H9 (cell line): Measurements from ENCODE around the gene CTNNA3. TPM values are rescaled to one million over a fixed set of nuclear protein-coding genes. Genes with fewer than 3 reads are reported as not detected.

Source experiments
- DNase-seq: peaks from one replicate; pipeline ENCODE4 v3.0.0-alpha.2; 2017
- H2AFZ ChIP-seq: one replicate; pipeline ENCODE4 v1.6.1; 2013; ENCODE audit warnings: mild to moderate bottlenecking, low read length, control low read depth, moderate library complexity
- H2AK5ac ChIP-seq: 2 replicates; pipeline ENCODE4 v1.6.1; 2013; ENCODE audit warnings: low read length, control low read depth, mixed read lengths; ENCODE audit not compliant: insufficient read length
- H2BK120ac ChIP-seq: one replicate; pipeline ENCODE4 v1.6.1; 2013; ENCODE audit warnings: low read depth, mild to moderate bottlenecking, low read length, control low read depth, inconsistent platforms; ENCODE audit not compliant: poor library complexity, severe bottlenecking
- H2BK12ac ChIP-seq: 2 replicates; pipeline ENCODE4 v1.6.1; 2013; ENCODE audit warnings: low read length, control low read depth, mixed read lengths, low read depth; ENCODE audit not compliant: insufficient read length
- H2BK15ac ChIP-seq: 2 replicates; pipeline ENCODE4 v1.6.1; 2013; ENCODE audit warnings: low read depth, low read length, control low read depth
- H2BK20ac ChIP-seq: one replicate; pipeline ENCODE4 v1.6.1; 2013; ENCODE audit warnings: low read depth, mild to moderate bottlenecking, low read length, control low read depth, inconsistent platforms; ENCODE audit not compliant: poor library complexity, severe bottlenecking
- H2BK5ac ChIP-seq: 2 replicates; pipeline ENCODE4 v1.6.1; 2013; ENCODE audit warnings: low read length, control low read depth, mixed read lengths; ENCODE audit not compliant: insufficient read length
- H3K14ac ChIP-seq: 2 replicates; pipeline ENCODE4 v1.6.1; 2013; ENCODE audit warnings: low read length, control low read depth; ENCODE audit not compliant: insufficient read depth
- H3K18ac ChIP-seq: 2 replicates; pipeline ENCODE4 v1.6.1; 2013; ENCODE audit warnings: low read depth, mild to moderate bottlenecking, mixed read lengths, low read length, control low read depth; ENCODE audit not compliant: insufficient read length
- H3K23ac ChIP-seq: 2 replicates; pipeline ENCODE4 v1.6.1; 2013; ENCODE audit warnings: low read length, control low read depth, mixed read lengths, low read depth; ENCODE audit not compliant: insufficient read length
- H3K23me2 ChIP-seq: 2 replicates; pipeline ENCODE4 v1.6.1; 2013; ENCODE audit warnings: low read depth, mild to moderate bottlenecking, mixed read lengths, low read length, control low read depth; ENCODE audit not compliant: insufficient read length, poor library complexity, severe bottlenecking
- H3K27ac ChIP-seq: 2 replicates; pipeline ENCODE4 v1.5.1; 2013; ENCODE audit warnings: low read length, control low read depth, mixed read lengths, low read depth; ENCODE audit not compliant: insufficient read length
- H3K27me3 ChIP-seq: 2 replicates; pipeline ENCODE4 v1.6.1; 2013; ENCODE audit warnings: low read length, control low read depth, inconsistent platforms; ENCODE audit not compliant: insufficient read depth
- H3K4ac ChIP-seq: 2 replicates; pipeline ENCODE4 v1.6.1; 2013; ENCODE audit warnings: low read depth, mild to moderate bottlenecking, control low read depth, inconsistent platforms, low read length, moderate library complexity
- H3K4me1 ChIP-seq: 2 replicates; pipeline ENCODE4 v1.6.1; 2013; ENCODE audit warnings: low read length, control low read depth, inconsistent platforms; ENCODE audit not compliant: insufficient read depth
- H3K4me2 ChIP-seq: 2 replicates; pipeline ENCODE4 v1.6.1; 2013; ENCODE audit warnings: low read length, control low read depth, mixed read lengths; ENCODE audit not compliant: insufficient read length, insufficient read depth
- H3K56ac ChIP-seq: 2 replicates; pipeline ENCODE4 v1.6.1; 2013; ENCODE audit warnings: low read depth, mild to moderate bottlenecking, mixed read lengths, low read length, control low read depth; ENCODE audit not compliant: insufficient read length
- H3K79me1 ChIP-seq: 2 replicates; pipeline ENCODE4 v1.6.1; 2013; ENCODE audit warnings: low read depth, mild to moderate bottlenecking, moderate library complexity, low read length, control low read depth, inconsistent platforms; ENCODE audit not compliant: insufficient read depth, poor library complexity, severe bottlenecking
- H3K79me2 ChIP-seq: 2 replicates; pipeline ENCODE4 v1.6.1; 2013; ENCODE audit warnings: low read length, control low read depth, inconsistent platforms; ENCODE audit not compliant: insufficient read depth
- H3K9ac ChIP-seq: 2 replicates; pipeline ENCODE4 v1.6.1; 2013; ENCODE audit warnings: low read length, control low read depth, mixed read lengths; ENCODE audit not compliant: insufficient read length; ENCODE audit errors: extremely low read depth
- H3K9me3 ChIP-seq: one replicate; pipeline ENCODE4 v1.6.1; 2013; ENCODE audit warnings: low read depth, low read length, inconsistent platforms; ENCODE audit not compliant: control insufficient read depth
- H3T11ph ChIP-seq: one replicate; pipeline ENCODE4 v1.6.1; 2013; ENCODE audit warnings: mild to moderate bottlenecking, low read length, control low read depth, inconsistent platforms
- H4K20me1 ChIP-seq: one replicate; pipeline ENCODE4 v1.6.1; 2013; ENCODE audit not compliant: control insufficient read depth, insufficient read length, insufficient read depth
- H4K5ac ChIP-seq: 2 replicates; pipeline ENCODE4 v1.6.1; 2013; ENCODE audit warnings: low read depth, mild to moderate bottlenecking, mixed read lengths, low read length, control low read depth; ENCODE audit not compliant: insufficient read length
- H4K8ac ChIP-seq: replicated peaks from 2 replicates; pipeline ENCODE4 v1.6.1; 2013; ENCODE audit warnings: low read length, control low read depth, mixed read lengths, low read depth; ENCODE audit not compliant: insufficient read length
- H4K91ac ChIP-seq: 2 replicates; pipeline ENCODE4 v1.6.1; 2013; ENCODE audit warnings: low read depth, mild to moderate bottlenecking, moderate library complexity, mixed read lengths, low read length, control low read depth; ENCODE audit not compliant: insufficient read length
- H3K27ac Mint-ChIP-seq, 3 experiments: 2 replicates in 2 of 3; 3 replicates in 1 of 3; pipeline ENCODE4 v1.8.0; 2020 to 2021; ENCODE audit warnings: mixed read lengths in 3 of 3, mild to moderate bottlenecking in 1 of 3, moderate library complexity in 1 of 3
- H3K27me3 Mint-ChIP-seq: 2 replicates; pipeline ENCODE4 v1.8.0; 2021; ENCODE audit warnings: low read depth, mild to moderate bottlenecking, moderate library complexity, mixed read lengths
- H3K36me3 Mint-ChIP-seq, 3 experiments: 2 replicates in 2 of 3; 3 replicates in 1 of 3; pipeline ENCODE4 v1.8.0; 2020 to 2021; ENCODE audit warnings: low read depth in 3 of 3, mixed read lengths in 3 of 3; ENCODE audit not compliant: insufficient read depth in 1 of 3
- H3K4me1 Mint-ChIP-seq, 2 experiments: 2 replicates each; pipeline ENCODE4 v1.8.0; 2020; ENCODE audit warnings: mixed read lengths in 2 of 2
- H3K4me3 Mint-ChIP-seq, 2 experiments: 2 replicates in 1 of 2; 3 replicates in 1 of 2; pipeline ENCODE4 v1.8.0; 2020 to 2021; ENCODE audit warnings: mild to moderate bottlenecking in 2 of 2, mixed read lengths in 2 of 2, moderate library complexity in 1 of 2
- H3K9me3 Mint-ChIP-seq, 2 experiments: 2 replicates in 1 of 2; 3 replicates in 1 of 2; pipeline ENCODE4 v1.8.0; 2020; ENCODE audit warnings: mild to moderate bottlenecking in 2 of 2, mixed read lengths in 2 of 2, moderate library complexity in 1 of 2
- WGBS: extraction: QIAGEN DNeasy Blood & Tissue Kit; methylation state at CpG from one replicate; pipeline ENCODE4 v1.1.7; 2013; ENCODE audit warnings: missing lambda C conversion rate, low lambda C conversion rate, mixed read lengths; ENCODE audit not compliant: insufficient read length; ENCODE audit errors: extremely low coverage; 5-methylcytosine and 5-hydroxymethylcytosine counted together
- total RNA-seq: library from RNA; stranded (reverse); gene quantifications from 2 replicates; pipeline ENCODE4 v1.2.1, GENCODE V29; 2021
- TF ChIP-seq, protein P1 (sequence below): fragments of 200-600 bp; sonication (generic); conservative IDR thresholded peaks from 3 replicates; pipeline ENCODE4 v1.8.0; 2021; ENCODE audit warnings: antibody characterized with exemption, mild to moderate bottlenecking

CTNNA3 gene
- total RNA-seq, 1 experiment from 2014 or later, result 3.3 TPM

- Mint-ChIP-seq H3K4me3 (no peak overlapping the region), H3K4me1 (no peaks in the 10 kb centered on the region), H3K36me3 (peaks cover 0 to 3% (median 0%) of the 10 kb centered on the region in 3 experiments; a peak in 1 of 7 replicates), H3K9me3 (peaks cover 0 to 4% of the 10 kb centered on the region in 2 experiments; a peak in 1 of 5 replicates), H3K27me3 (no peaks in the 10 kb centered on the region), H3K27ac (no peak overlapping the region)
- Histone ChIP-seq H3K79me1 (no peaks in the 10 kb centered on the region), H3K18ac (no peak overlapping the region), H3K9ac (no peak overlapping the region), H2AK5ac (no peak overlapping the region), H3K23ac (no peak overlapping the region), H3T11ph (no peak overlapping the region), H4K8ac (no peak overlapping the region), H4K20me1 (no peaks in the 10 kb centered on the region), H2BK120ac (no peak overlapping the region), H2BK5ac (no peak overlapping the region), H2BK12ac (no peak overlapping the region), H3K79me2 (no peaks in the 10 kb centered on the region), H3K27ac (no peak overlapping the region), H3K27me3 (no peaks in the 10 kb centered on the region), H2BK20ac (no peak overlapping the region), H2BK15ac (no peak overlapping the region), H4K5ac (no peak overlapping the region), H3K23me2 (no peaks in the 10 kb centered on the region), H4K91ac (no peak overlapping the region), H3K4ac (no peak overlapping the region), H2AFZ (no peak overlapping the region), H3K14ac (no peak overlapping the region), H3K9me3 (no peaks in the 10 kb centered on the region), H3K56ac (no peak overlapping the region), H3K4me1 (no peaks in the 10 kb centered on the region; the same call in 1 of the 2 replicates), H3K4me2 (no peak overlapping the region)
- no peak for DNase-seq
- TF ChIP-seq, protein P1, sequence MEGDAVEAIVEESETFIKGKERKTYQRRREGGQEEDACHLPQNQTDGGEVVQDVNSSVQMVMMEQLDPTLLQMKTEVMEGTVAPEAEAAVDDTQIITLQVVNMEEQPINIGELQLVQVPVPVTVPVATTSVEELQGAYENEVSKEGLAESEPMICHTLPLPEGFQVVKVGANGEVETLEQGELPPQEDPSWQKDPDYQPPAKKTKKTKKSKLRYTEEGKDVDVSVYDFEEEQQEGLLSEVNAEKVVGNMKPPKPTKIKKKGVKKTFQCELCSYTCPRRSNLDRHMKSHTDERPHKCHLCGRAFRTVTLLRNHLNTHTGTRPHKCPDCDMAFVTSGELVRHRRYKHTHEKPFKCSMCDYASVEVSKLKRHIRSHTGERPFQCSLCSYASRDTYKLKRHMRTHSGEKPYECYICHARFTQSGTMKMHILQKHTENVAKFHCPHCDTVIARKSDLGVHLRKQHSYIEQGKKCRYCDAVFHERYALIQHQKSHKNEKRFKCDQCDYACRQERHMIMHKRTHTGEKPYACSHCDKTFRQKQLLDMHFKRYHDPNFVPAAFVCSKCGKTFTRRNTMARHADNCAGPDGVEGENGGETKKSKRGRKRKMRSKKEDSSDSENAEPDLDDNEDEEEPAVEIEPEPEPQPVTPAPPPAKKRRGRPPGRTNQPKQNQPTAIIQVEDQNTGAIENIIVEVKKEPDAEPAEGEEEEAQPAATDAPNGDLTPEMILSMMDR, result no peak
- WGBS, result no CpG with 5 or more reads among the region's 2 CpGs
Measured at GRCh38 chr10:66591865-66592264, 1104.1 kb downstream of the CTNNA3 start.
